ENCODE data around the gene SLC40A1. TPM values are rescaled to one million over a fixed set of nuclear protein-coding genes. Genes with fewer than 3 reads are reported as not detected.

Gene SLC40A1
- total RNA-seq, 1 donor from 2014 or later, result 11.4 TPM

DNA sequence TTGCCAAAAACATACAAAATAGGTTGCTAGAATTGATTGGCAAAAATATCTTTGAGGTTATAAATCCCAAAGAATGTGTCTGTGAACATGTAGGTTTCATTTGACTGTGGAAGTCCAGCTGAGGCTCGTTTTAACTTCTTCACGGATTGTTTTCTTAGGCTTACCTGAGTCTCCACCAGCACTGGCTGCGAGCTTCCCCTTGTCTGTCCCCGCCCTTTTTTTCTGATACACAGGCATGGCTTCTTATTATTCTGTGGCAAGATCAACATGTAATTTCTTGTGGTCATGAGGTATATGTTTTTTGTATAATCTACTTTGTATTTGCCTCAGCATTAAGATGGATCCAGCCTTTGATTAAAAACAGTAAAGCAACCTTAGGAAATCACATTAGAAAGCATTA is 7.2 kb upstream of the SLC40A1 start:
- TF ChIP-seq, protein P1, sequence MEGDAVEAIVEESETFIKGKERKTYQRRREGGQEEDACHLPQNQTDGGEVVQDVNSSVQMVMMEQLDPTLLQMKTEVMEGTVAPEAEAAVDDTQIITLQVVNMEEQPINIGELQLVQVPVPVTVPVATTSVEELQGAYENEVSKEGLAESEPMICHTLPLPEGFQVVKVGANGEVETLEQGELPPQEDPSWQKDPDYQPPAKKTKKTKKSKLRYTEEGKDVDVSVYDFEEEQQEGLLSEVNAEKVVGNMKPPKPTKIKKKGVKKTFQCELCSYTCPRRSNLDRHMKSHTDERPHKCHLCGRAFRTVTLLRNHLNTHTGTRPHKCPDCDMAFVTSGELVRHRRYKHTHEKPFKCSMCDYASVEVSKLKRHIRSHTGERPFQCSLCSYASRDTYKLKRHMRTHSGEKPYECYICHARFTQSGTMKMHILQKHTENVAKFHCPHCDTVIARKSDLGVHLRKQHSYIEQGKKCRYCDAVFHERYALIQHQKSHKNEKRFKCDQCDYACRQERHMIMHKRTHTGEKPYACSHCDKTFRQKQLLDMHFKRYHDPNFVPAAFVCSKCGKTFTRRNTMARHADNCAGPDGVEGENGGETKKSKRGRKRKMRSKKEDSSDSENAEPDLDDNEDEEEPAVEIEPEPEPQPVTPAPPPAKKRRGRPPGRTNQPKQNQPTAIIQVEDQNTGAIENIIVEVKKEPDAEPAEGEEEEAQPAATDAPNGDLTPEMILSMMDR (IDR thresholded peaks at IDR 0.05), result no peak
- no peak for DNase-seq (ENCODE audit: extremely low spot score, unreplicated experiment)
- no peak overlapping the region for H3K4me3 Mint-ChIP-seq (ENCODE audit: unreplicated experiment)
- H3K4me1 Mint-ChIP-seq (ENCODE audit: unreplicated experiment), result no peaks in the 10 kb centered on the region
- H3K9me3 Mint-ChIP-seq (ENCODE audit: unreplicated experiment), result no peaks in the 10 kb centered on the region
- H3K36me3 Mint-ChIP-seq (ENCODE audit: unreplicated experiment), result no peaks in the 10 kb centered on the region
- no peak overlapping the region for H3K27ac Mint-ChIP-seq (ENCODE audit: unreplicated experiment)
- peaks cover 18% of the 10 kb centered on the region for H3K27me3 Mint-ChIP-seq (ENCODE audit: unreplicated experiment)

DNA sequence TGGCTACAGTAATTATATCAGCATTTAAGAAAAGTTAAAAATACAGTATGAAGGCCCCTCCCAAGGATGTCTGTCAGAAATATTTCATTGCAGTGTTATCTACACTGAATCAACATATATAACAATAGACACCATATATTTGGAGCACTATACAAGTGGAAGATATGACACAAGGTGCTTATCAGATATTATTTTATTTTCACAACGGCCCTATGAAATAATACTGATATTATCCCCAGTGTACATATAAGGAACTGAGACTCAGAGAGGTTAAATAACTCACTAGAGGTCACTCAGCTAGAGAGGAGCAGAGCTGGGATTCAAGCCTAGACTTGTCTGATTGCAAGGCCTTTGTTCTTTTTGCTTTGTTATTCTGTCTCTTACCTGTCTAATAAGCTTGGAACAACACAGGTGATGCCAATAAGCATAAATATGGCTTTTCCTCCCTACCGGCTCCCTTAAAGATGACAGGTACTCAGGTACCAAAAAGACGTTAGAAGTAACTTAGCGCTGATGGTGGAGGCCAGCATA is 4.7 kb upstream of the SLC40A1 start:
- no peak for DNase-seq (ENCODE audit: extremely low spot score, unreplicated experiment)
- Mint-ChIP-seq H3K27me3 (ENCODE audit: unreplicated experiment) (peaks cover 28% of the 10 kb centered on the region), H3K9me3 (ENCODE audit: unreplicated experiment) (no peaks in the 10 kb centered on the region), H3K4me3 (ENCODE audit: unreplicated experiment) (no peak overlapping the region), H3K4me1 (ENCODE audit: unreplicated experiment) (peaks cover 6% of the 10 kb centered on the region), H3K36me3 (ENCODE audit: unreplicated experiment) (no peaks in the 10 kb centered on the region), H3K27ac (ENCODE audit: unreplicated experiment) (no peak overlapping the region)
- TF ChIP-seq, protein P1 (IDR thresholded peaks at IDR 0.05), result no peak

DNA sequence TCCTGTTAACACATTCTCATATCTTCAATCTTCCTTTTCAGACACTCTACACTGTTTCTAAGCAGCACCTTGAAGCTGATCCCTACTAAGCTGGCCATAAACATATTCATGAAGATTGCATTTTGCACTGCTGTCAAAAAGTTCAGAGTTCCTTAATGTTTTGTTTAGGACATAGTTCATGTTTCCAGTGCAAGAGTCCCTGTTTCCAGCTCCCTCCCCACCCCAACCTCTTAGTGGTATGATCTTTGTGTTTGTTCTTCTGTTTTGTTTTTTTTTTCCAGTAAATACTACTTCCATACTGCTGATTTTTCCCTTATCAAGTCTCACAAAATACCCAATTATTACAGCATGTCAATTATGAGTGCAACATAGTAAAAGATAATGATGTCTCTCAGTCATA is 4.1 kb upstream of the SLC40A1 start:
- Mint-ChIP-seq H3K27ac (ENCODE audit: unreplicated experiment) (no peak overlapping the region), H3K9me3 (ENCODE audit: unreplicated experiment) (no peaks in the 10 kb centered on the region), H3K4me3 (ENCODE audit: unreplicated experiment) (no peak overlapping the region), H3K4me1 (ENCODE audit: unreplicated experiment) (peaks cover 9% of the 10 kb centered on the region), H3K36me3 (ENCODE audit: unreplicated experiment) (no peaks in the 10 kb centered on the region), H3K27me3 (ENCODE audit: unreplicated experiment) (peaks cover 28% of the 10 kb centered on the region)
- no peak for DNase-seq (ENCODE audit: extremely low spot score, unreplicated experiment)
- TF ChIP-seq, protein P1 (IDR thresholded peaks at IDR 0.05), result no peak

DNA sequence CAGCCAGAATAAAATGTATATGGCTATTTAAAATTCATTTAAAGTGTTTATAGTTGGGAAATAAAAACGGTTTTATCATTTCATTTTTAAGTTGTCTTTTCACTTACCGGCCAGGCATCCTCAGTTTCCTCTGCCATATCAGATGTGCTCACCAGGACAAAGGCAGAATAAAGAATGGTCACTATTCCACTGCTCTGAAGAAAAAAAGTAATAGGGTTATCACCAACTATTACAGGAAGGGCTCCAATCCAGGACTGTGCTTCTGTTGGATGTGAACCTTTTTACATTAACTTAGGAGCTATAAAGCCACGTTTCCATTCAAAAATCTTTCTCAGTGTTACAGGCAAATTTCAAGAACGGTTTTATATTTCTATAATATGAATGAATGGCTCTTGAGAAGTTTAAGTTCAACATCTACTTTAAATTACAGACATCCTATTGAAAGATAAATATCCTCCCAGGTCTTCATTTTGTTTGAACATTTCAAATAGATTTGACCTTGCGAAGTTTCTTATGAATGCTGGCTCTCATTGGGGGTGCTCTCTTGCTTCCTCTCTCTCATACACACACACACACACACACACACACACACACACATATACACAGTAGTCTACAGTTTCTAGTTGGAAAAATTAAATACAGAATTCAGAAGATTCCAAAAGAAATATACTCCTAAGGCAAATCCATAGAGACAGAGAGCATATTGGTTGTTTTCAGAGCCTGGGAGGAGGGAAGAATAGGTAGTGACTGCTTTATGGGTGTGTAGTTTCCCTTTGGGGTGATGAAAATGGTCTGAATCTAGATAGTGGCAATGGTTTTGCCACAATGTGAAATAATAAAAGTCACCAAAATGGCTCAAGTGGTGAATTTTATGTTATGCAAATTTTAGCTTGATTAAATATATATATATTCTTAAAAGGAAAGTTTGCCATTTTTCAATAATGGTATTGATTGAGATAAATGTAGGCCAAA is 2.9 kb upstream of the SLC40A1 start:
- Mint-ChIP-seq H3K4me1 (ENCODE audit: unreplicated experiment) (peaks cover 16% of the 10 kb centered on the region), H3K27ac (ENCODE audit: unreplicated experiment) (no peak overlapping the region), H3K36me3 (ENCODE audit: unreplicated experiment) (no peaks in the 10 kb centered on the region), H3K4me3 (ENCODE audit: unreplicated experiment) (no peak overlapping the region), H3K9me3 (ENCODE audit: unreplicated experiment) (no peaks in the 10 kb centered on the region), H3K27me3 (ENCODE audit: unreplicated experiment) (peaks cover 28% of the 10 kb centered on the region)
- TF ChIP-seq, protein P1 (IDR thresholded peaks at IDR 0.05), result no peak
- DNase-seq (ENCODE audit: extremely low spot score, unreplicated experiment), result no peak

DNA sequence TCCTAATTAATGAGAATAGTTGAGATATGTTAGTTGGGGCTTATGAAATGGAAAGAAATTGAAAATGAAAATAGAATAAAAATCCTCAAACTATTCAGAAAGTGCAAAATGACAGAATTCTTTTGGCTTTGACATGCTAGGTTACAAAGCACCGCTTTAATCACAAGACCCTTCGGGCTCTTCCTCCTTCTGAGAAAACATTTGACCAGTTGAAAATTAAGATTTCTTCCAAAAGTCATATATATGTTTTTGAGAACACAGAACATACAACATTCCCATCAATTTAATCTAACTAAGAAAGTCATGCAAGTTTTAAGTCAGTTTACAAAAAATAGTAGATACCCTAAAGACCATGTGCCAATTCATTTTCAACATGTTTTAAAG is 2.2 kb upstream of the SLC40A1 start:
- TF ChIP-seq, protein P1 (IDR thresholded peaks at IDR 0.05), result no peak
- H3K27me3 Mint-ChIP-seq (ENCODE audit: unreplicated experiment), result peaks cover 28% of the 10 kb centered on the region
- H3K4me3 Mint-ChIP-seq (ENCODE audit: unreplicated experiment), result no peak overlapping the region
- no peak for DNase-seq (ENCODE audit: extremely low spot score, unreplicated experiment)
- no peaks in the 10 kb centered on the region for H3K9me3 Mint-ChIP-seq (ENCODE audit: unreplicated experiment)
- no peak overlapping the region for H3K27ac Mint-ChIP-seq (ENCODE audit: unreplicated experiment)
- H3K36me3 Mint-ChIP-seq (ENCODE audit: unreplicated experiment), result no peaks in the 10 kb centered on the region
- H3K4me1 Mint-ChIP-seq (ENCODE audit: unreplicated experiment), result peaks cover 16% of the 10 kb centered on the region

Data from osteocyte (in vitro differentiated cells).